ENCODE results near the gene RPL23. TPM values are rescaled to one million over a fixed set of nuclear protein-coding genes. Genes with fewer than 3 reads are reported as not detected.

RPL23 gene
- polyA plus RNA-seq, 1 experiment: 1,440 TPM

- Histone ChIP-seq H3K27me3 (ENCODE audit: control insufficient read depth, insufficient read depth, low read length) (no peaks in the 10 kb centered on the region), H3K4me3 (ENCODE audit: low read depth, low read length) (peak overlapping the region; percentile 97), H3K36me3 (ENCODE audit: control insufficient read depth, insufficient read depth, low read length) (peaks cover 4% of the 10 kb centered on the region)
- no peak for DNase-seq (ENCODE audit: low read depth)
- ChIA-PET POLR2A (interaction anchor here (0.6 to 1.2 kb wide), 3 partner anchors 18 to 139 kb away, joined by 3 to 13 read pairs (median 4); partner anchors contain the start of gene FBXO47), CTCF (interaction anchor here (0.6 to 3.4 kb wide), 5 partner anchors 15 to 304 kb away, joined by 3 to 17 read pairs (median 3); no protein-coding TSS in a partner anchor)
- no peak for TF ChIP-seq CTCF (IDR thresholded peaks at IDR 0.05; ENCODE audit: insufficient read depth, low read depth, low read length)
Observed at GRCh38 chr17:38870259-38871165, 17.0 kb upstream of the RPL23 start.

GRCh38 chr17:38869526-38870258, 16.2 kb upstream of the RPL23 start, which contains the start of gene LASP1:
LASP1 (plus strand) TSS chr17:38870058; CDS start chr17:38870190, 132 bp downstream.
- Histone ChIP-seq H3K27me3 (ENCODE audit: control insufficient read depth, insufficient read depth, low read length) (no peaks in the 10 kb centered on the region), H3K36me3 (ENCODE audit: control insufficient read depth, insufficient read depth, low read length) (peaks cover 4% of the 10 kb centered on the region), H3K4me3 (ENCODE audit: low read depth, low read length) (peak within 1 kb of the TSS; percentile 97)
- no peak for DNase-seq (ENCODE audit: low read depth)
- POLR2A ChIA-PET: interaction anchor here (0.6 kb wide), 4 partner anchors 11 to 140 kb away, joined by 3 to 4 read pairs (median 4); partner anchors contain the start of gene CISD3
- CTCF ChIA-PET: interaction anchor here (1.0 to 3.4 kb wide), 5 partner anchors 15 to 305 kb away, joined by 3 to 17 read pairs (median 4); no protein-coding TSS in a partner anchor
- no peak for TF ChIP-seq CTCF (IDR thresholded peaks at IDR 0.05; ENCODE audit: insufficient read depth, low read depth, low read length)

- H3K36me3 ChIP-seq (ENCODE audit: control insufficient read depth, insufficient read depth, low read length): peaks cover 4% of the 10 kb centered on the region
- ChIA-PET CTCF (interaction anchor here (0.5 to 3.4 kb wide), 6 partner anchors 16 to 306 kb away, joined by 3 to 17 read pairs (median 4); no protein-coding TSS in a partner anchor), POLR2A (interaction anchor here (0.6 to 1.1 kb wide), 3 partner anchors 15 to 139 kb away, joined by 3 to 16 read pairs (median 6); partner anchors contain the start of genes CISD3 and RPL23)
- peak; percentile 38 for TF ChIP-seq CTCF (IDR thresholded peaks at IDR 0.05; ENCODE audit: insufficient read depth, low read depth, low read length)
- H3K4me3 ChIP-seq (ENCODE audit: low read depth, low read length): peak overlapping the region; percentile 97
- no peaks in the 10 kb centered on the region for H3K27me3 ChIP-seq (ENCODE audit: control insufficient read depth, insufficient read depth, low read length)
- peak; percentile 58 for DNase-seq (ENCODE audit: low read depth)
Observed at GRCh38 chr17:38868817-38869525, 15.4 kb upstream of the RPL23 start.

- peak overlapping the region; percentile 97 for H3K4me3 ChIP-seq (ENCODE audit: low read depth, low read length)
- TF ChIP-seq CTCF (IDR thresholded peaks at IDR 0.05; ENCODE audit: insufficient read depth, low read depth, low read length): no peak
- H3K27me3 ChIP-seq (ENCODE audit: control insufficient read depth, insufficient read depth, low read length): no peaks in the 10 kb centered on the region
- no peak for DNase-seq (ENCODE audit: low read depth)
- ChIA-PET CTCF (interaction anchor here (0.7 to 1.6 kb wide), 2 partner anchors 12 to 133 kb away, joined by 3 to 4 read pairs; no protein-coding TSS in a partner anchor), POLR2A (interaction anchor here (0.7 to 1.1 kb wide), 2 partner anchors 15 to 90 kb away, joined by 6 to 16 read pairs; partner anchors contain the start of gene RPL23)
- H3K36me3 ChIP-seq (ENCODE audit: control insufficient read depth, insufficient read depth, low read length): peaks cover 4% of the 10 kb centered on the region
Observed at GRCh38 chr17:38867968-38868816, 14.7 kb upstream of the RPL23 start.
